GM13976 (cell line): ENCODE measurements around the gene BAX.

Source experiments
- DNase-seq: peaks from one replicate; pipeline ENCODE4 v3.0.0; 2012; ENCODE audit warnings: low spot score
- in situ Hi-C: fragments of 300-500 bp; cut with MboI; formaldehyde crosslinking; loops from one replicate; pipeline ENCODE4 v1.12.0; 2022; ENCODE audit warnings: low sequenced_read_pairs, mixed read lengths, inconsistent platforms; ENCODE audit not compliant: unreplicated experiment
- TF ChIP-seq, protein P1 (sequence below): IDR thresholded peaks from 2 replicates; pipeline ENCODE4 v1.5.1; 2012; ENCODE audit warnings: borderline replicate concordance, mild to moderate bottlenecking; ENCODE audit not compliant: insufficient read depth; ENCODE audit errors: extremely low read depth, missing control alignments, control extremely low read depth

The BAX gene

DNA sequence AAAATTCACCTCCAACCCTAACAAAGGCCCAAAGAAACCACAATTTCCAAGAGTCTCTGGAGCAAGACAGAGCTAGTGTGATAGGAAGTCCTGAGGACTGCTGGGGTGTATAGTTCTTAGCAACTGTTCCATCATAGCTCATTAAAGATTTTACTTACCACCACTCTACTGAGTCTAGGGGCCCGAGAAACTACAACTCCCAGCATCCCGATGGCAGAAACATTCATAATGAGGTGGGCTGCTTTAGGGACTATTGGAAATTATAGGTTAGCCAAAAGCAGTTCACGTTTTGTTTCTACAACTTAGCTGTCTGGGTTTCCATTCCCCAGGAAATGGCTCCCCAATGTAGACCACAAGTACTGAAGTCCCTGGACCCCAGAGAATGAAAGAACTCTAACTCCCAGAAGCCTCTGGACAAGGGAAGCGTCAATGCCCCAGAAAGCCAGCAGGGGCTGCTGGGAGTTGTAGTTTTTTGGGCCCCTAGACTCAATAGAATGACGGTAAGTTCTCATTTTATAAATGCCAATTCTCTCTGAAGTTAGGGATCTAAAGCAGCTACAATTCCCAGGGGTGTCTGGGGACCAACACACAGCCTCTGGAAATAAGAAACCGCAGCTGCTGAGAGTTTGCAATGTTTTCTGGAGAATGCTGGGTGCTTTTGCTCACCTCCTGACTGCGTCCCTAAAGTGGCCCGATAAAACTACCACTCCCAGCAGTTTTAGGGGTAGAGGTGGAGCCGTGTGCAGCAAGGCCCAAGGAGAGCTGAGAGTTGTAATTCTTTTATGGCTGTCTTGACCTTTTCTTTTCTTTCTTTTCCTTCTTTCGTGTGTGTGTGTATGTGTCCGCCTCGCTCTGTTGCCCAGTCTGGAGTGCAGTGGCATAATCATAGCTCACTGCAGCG is 21.5 kb downstream of the BAX start:
- DNase-seq: peak; percentile 56

GRCh38 chr19:48977061-48977460 is 22.4 kb downstream of the BAX start:
- in situ Hi-C loops: no loop called here
- TF ChIP-seq, protein P1, sequence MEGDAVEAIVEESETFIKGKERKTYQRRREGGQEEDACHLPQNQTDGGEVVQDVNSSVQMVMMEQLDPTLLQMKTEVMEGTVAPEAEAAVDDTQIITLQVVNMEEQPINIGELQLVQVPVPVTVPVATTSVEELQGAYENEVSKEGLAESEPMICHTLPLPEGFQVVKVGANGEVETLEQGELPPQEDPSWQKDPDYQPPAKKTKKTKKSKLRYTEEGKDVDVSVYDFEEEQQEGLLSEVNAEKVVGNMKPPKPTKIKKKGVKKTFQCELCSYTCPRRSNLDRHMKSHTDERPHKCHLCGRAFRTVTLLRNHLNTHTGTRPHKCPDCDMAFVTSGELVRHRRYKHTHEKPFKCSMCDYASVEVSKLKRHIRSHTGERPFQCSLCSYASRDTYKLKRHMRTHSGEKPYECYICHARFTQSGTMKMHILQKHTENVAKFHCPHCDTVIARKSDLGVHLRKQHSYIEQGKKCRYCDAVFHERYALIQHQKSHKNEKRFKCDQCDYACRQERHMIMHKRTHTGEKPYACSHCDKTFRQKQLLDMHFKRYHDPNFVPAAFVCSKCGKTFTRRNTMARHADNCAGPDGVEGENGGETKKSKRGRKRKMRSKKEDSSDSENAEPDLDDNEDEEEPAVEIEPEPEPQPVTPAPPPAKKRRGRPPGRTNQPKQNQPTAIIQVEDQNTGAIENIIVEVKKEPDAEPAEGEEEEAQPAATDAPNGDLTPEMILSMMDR: no peak
- DNase-seq: no peak

More for the DNA sequence above, 21.5 kb downstream of the BAX start:
- TF ChIP-seq, protein P1: no peak
- in situ Hi-C loops: no loop called here

GRCh38 chr19:48982280-48982679 is 27.6 kb downstream of the BAX start:
- TF ChIP-seq, protein P1: no peak
- in situ Hi-C loops: no loop called here

GRCh38 chr19:48985711-48986110 is 31.0 kb downstream of the BAX start:
- no peak for DNase-seq
- TF ChIP-seq, protein P1: no peak
- in situ Hi-C loops: no loop called here

More at GRCh38 chr19:48982280-48982679, 27.6 kb downstream of the BAX start:
- no peak for DNase-seq

GRCh38 chr19:48986211-48986610 is 31.5 kb downstream of the BAX start:
- in situ Hi-C loops: no loop called here
- no peak for DNase-seq
- TF ChIP-seq, protein P1: no peak

GRCh38 chr19:48987323-48987722 is 32.6 kb downstream of the BAX start:
- TF ChIP-seq, protein P1: no peak
- DNase-seq: no peak
- in situ Hi-C loops: no loop called here
